ENCODE measurements around the gene LCE3C. TPM values are rescaled to one million over a fixed set of nuclear protein-coding genes. Genes with fewer than 3 reads are reported as not detected.

The LCE3C gene
- total and polyA plus RNA-seq, 2 donors (not counting 3 experiments of a cell fraction or from before 2014, with no cell fraction given), result not detected

DNA sequence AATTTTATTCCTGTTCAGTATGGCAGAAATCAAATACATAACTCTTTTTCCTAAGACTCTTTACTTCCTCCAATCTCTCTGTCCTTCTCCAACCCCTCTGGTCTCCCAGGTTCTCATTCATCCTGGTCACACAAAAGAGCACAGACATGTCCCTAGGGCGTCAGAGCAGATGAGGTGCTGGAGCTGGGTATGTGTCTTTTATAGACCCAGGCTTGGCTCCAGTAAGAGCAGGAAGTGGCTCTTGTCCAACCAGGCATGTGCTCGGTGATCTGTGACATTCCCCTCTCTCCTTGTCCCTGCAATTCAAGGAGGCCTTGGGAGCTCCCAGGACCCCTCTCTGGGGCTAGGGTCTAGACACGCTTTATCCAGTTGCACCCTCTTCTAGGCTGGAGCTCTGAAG, 45.1 kb downstream of the LCE3C start:
- Histone ChIP-seq H3K9ac (replicated peaks; ENCODE audit: extremely low read depth, insufficient read depth, low read length) (no peak overlapping the region), H3K4me3 (replicated peaks in 1 of 3; ENCODE audit: insufficient read depth in 1 of 3, low read depth in 1 of 3, low read length in 3 of 3) (no peak overlapping the region), H2AFZ (ENCODE audit: low read depth, low read length) (no peak overlapping the region), H3K27ac (ENCODE audit: insufficient read depth, low read depth, low read length) (no peak overlapping the region), H3K36me3 (ENCODE audit: control insufficient read depth in 2 of 2, extremely low read depth in 1 of 2, insufficient read depth in 2 of 2, low read length in 2 of 2) (no peaks in the 10 kb centered on the region), H3K9me3 (replicated peaks; ENCODE audit: control insufficient read depth, insufficient read depth, low read length) (no peaks in the 10 kb centered on the region), H3K4me1 (ENCODE audit: control insufficient read depth, extremely low read depth, insufficient read depth, low read length) (no peaks in the 10 kb centered on the region), H3K9me1 (replicated peaks; ENCODE audit: control insufficient read depth, extremely low read depth, insufficient read depth, low read length) (no peaks in the 10 kb centered on the region), H3K27me3 (ENCODE audit: control insufficient read depth in 2 of 2, insufficient read depth in 2 of 2, low read length in 2 of 2) (no peaks in the 10 kb centered on the region), H4K20me1 (replicated peaks; ENCODE audit: control insufficient read depth, extremely low read depth, insufficient read depth, low read length) (no peaks in the 10 kb centered on the region), H3K4me2 (ENCODE audit: insufficient read depth, low read length) (no peak overlapping the region), H3K79me2 (ENCODE audit: control insufficient read depth, insufficient read depth, low read length) (no peaks in the 10 kb centered on the region)
- intact Hi-C loops (cut with micrococcal nuclease), result no loop called here
- ChIA-PET POLR2A (no interaction called here), CTCF (no interaction called here)
- TF ChIP-seq, protein P1, sequence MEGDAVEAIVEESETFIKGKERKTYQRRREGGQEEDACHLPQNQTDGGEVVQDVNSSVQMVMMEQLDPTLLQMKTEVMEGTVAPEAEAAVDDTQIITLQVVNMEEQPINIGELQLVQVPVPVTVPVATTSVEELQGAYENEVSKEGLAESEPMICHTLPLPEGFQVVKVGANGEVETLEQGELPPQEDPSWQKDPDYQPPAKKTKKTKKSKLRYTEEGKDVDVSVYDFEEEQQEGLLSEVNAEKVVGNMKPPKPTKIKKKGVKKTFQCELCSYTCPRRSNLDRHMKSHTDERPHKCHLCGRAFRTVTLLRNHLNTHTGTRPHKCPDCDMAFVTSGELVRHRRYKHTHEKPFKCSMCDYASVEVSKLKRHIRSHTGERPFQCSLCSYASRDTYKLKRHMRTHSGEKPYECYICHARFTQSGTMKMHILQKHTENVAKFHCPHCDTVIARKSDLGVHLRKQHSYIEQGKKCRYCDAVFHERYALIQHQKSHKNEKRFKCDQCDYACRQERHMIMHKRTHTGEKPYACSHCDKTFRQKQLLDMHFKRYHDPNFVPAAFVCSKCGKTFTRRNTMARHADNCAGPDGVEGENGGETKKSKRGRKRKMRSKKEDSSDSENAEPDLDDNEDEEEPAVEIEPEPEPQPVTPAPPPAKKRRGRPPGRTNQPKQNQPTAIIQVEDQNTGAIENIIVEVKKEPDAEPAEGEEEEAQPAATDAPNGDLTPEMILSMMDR (IDR thresholded peaks at IDR 0.05; ENCODE audit: extremely low read depth in 1 of 2, insufficient read depth in 1 of 2, low read depth in 1 of 2, low read length in 2 of 2), result no peak
- TF ChIP-seq MYC (IDR thresholded peaks at IDR 0.05; ENCODE audit: low read depth, low read length) (no peak), POLR2AphosphoS5 (IDR thresholded peaks at IDR 0.05; ENCODE audit: insufficient read depth, low read depth, low read length) (no peak), GATA2 (IDR thresholded peaks at IDR 0.05; ENCODE audit: insufficient read depth, insufficient read length, low read depth, low read length) (no peak), FOS (IDR thresholded peaks at IDR 0.05; ENCODE audit: borderline replicate concordance, insufficient read depth, low read length) (no peak), JUN (IDR thresholded peaks at IDR 0.05; ENCODE audit: borderline replicate concordance, insufficient read depth, insufficient read length, low read depth) (no peak)
- DNase-seq (ENCODE audit: low read depth, low spot score), result no peak
- FAIRE-seq, result no peak
- dilution Hi-C loops (cut with MboI; ENCODE audit: extremely low pct_ligation_motif_present, low sequenced_read_pairs), result no loop called here
- no TSS peak for BruUV-seq (replicated peaks)

DNA sequence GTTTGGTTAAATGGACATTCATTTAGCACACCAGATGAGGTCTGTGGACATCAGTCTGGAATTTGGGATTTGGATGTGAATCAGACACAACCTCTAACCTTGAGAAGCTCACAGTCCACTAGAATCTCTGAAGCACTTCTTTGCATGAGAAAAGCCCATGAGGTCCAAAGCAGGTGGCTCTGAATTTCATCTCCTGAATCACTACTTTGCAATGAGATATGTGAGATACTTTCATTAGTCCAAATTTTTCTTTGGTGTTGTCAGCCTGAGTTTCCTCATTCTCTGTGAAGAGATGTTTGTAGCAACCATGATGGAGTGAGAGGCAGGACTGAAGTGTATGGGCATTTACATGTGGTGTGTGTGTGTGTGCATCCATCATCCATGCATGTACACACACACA, 46.6 kb downstream of the LCE3C start:
- H4K20me1 ChIP-seq (replicated peaks; ENCODE audit: control insufficient read depth, extremely low read depth, insufficient read depth, low read length), result no peaks in the 10 kb centered on the region
- DNase-seq (ENCODE audit: low read depth, low spot score) (no peak), FAIRE-seq (no peak)
- no peak overlapping the region for H3K4me2 ChIP-seq (ENCODE audit: insufficient read depth, low read length)
- POLR2A ChIA-PET, result no interaction called here
- H3K27me3 ChIP-seq (ENCODE audit: control insufficient read depth in 2 of 2, insufficient read depth in 2 of 2, low read length in 2 of 2), result no peaks in the 10 kb centered on the region
- no peak overlapping the region for H3K27ac ChIP-seq (ENCODE audit: insufficient read depth, low read depth, low read length)
- H3K4me3 ChIP-seq (replicated peaks in 1 of 3; ENCODE audit: insufficient read depth in 1 of 3, low read depth in 1 of 3, low read length in 3 of 3), result no peak overlapping the region
- no peak overlapping the region for H3K9ac ChIP-seq (replicated peaks; ENCODE audit: extremely low read depth, insufficient read depth, low read length)
- H3K9me1 ChIP-seq (replicated peaks; ENCODE audit: control insufficient read depth, extremely low read depth, insufficient read depth, low read length), result no peaks in the 10 kb centered on the region
- no peaks in the 10 kb centered on the region for H3K36me3 ChIP-seq (ENCODE audit: control insufficient read depth in 2 of 2, extremely low read depth in 1 of 2, insufficient read depth in 2 of 2, low read length in 2 of 2)
- no peak overlapping the region for H2AFZ ChIP-seq (ENCODE audit: low read depth, low read length)
- TF ChIP-seq POLR2A (IDR thresholded peaks at IDR 0.05; ENCODE audit: low read depth, low read length) (no peak), MYC (IDR thresholded peaks at IDR 0.05; ENCODE audit: low read depth, low read length) (no peak), GATA2 (IDR thresholded peaks at IDR 0.05; ENCODE audit: insufficient read depth, insufficient read length, low read depth, low read length) (no peak), FOS (IDR thresholded peaks at IDR 0.05; ENCODE audit: borderline replicate concordance, insufficient read depth, low read length) (no peak), EZH2 (IDR thresholded peaks at IDR 0.05; ENCODE audit: borderline replicate concordance, low read depth, low read length, severe bottlenecking) (no peak), JUN (IDR thresholded peaks at IDR 0.05; ENCODE audit: borderline replicate concordance, insufficient read depth, insufficient read length, low read depth) (no peak), POLR2AphosphoS5 (IDR thresholded peaks at IDR 0.05; ENCODE audit: insufficient read depth, low read depth, low read length) (no peak)
- TF ChIP-seq, protein P1 (IDR thresholded peaks at IDR 0.05; ENCODE audit: extremely low read depth in 1 of 2, insufficient read depth in 1 of 2, low read depth in 1 of 2, low read length in 2 of 2), result no peak
- TF ChIP-seq, protein P2, sequence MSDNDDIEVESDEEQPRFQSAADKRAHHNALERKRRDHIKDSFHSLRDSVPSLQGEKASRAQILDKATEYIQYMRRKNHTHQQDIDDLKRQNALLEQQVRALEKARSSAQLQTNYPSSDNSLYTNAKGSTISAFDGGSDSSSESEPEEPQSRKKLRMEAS (IDR thresholded peaks at IDR 0.05; ENCODE audit: insufficient read depth, insufficient read length), result no peak
- no peaks in the 10 kb centered on the region for H3K9me3 ChIP-seq (replicated peaks; ENCODE audit: control insufficient read depth, insufficient read depth, low read length)
- intact Hi-C loops (cut with micrococcal nuclease) (no loop called here), dilution Hi-C loops (cut with MboI; ENCODE audit: extremely low pct_ligation_motif_present, low sequenced_read_pairs) (no loop called here)
- no peaks in the 10 kb centered on the region for H3K4me1 ChIP-seq (ENCODE audit: control insufficient read depth, extremely low read depth, insufficient read depth, low read length)
- BruUV-seq (replicated peaks), result no TSS peak
- CTCF ChIA-PET, result no interaction called here
- H3K79me2 ChIP-seq (ENCODE audit: control insufficient read depth, insufficient read depth, low read length), result no peaks in the 10 kb centered on the region

Data from endothelial cell of umbilical vein (primary cell).